ENCODE measurements around the gene GIMD1.

GRCh38 chr4:106367072-106367471 is 1.5 kb downstream of the GIMD1 start:
- TF ChIP-seq CTCF (conservative IDR thresholded peaks at IDR 0.05): no peak
- no peak for TF ChIP-seq EZH2 (IDR thresholded peaks at IDR 0.05; ENCODE audit: low read depth)
